Stimulated activated CD8-positive, alpha-beta memory T cell treated with anti-CD3 and anti-CD28 coated beads, Interleukin-15, amount 100 ng/mL, for 24 hours (primary cell): ENCODE measurements around the gene OSBPL10.

Source experiments
- DNase-seq: peaks from one replicate; pipeline ENCODE4 v3.0.0-alpha.2; 2020; ENCODE audit warnings: low read depth

The OSBPL10 gene

GRCh38 chr3:31614162-31614921 is 366.7 kb downstream of the OSBPL10 start:
- DNase-seq: no peak

GRCh38 chr3:31613654-31614053 is 367.4 kb downstream of the OSBPL10 start:
- no peak for DNase-seq

GRCh38 chr3:31613177-31613576 is 367.9 kb downstream of the OSBPL10 start:
- no peak for DNase-seq
